ENCODE results near the gene CHPF. TPM values are rescaled to one million over a fixed set of nuclear protein-coding genes. Genes with fewer than 3 reads are reported as not detected.
A peak's percentile ranks its signal among the peaks of the same experiment; 100 is the strongest.

Gene CHPF
- total RNA-seq, 1 experiment from 2014 or later: 139 TPM

DNA sequence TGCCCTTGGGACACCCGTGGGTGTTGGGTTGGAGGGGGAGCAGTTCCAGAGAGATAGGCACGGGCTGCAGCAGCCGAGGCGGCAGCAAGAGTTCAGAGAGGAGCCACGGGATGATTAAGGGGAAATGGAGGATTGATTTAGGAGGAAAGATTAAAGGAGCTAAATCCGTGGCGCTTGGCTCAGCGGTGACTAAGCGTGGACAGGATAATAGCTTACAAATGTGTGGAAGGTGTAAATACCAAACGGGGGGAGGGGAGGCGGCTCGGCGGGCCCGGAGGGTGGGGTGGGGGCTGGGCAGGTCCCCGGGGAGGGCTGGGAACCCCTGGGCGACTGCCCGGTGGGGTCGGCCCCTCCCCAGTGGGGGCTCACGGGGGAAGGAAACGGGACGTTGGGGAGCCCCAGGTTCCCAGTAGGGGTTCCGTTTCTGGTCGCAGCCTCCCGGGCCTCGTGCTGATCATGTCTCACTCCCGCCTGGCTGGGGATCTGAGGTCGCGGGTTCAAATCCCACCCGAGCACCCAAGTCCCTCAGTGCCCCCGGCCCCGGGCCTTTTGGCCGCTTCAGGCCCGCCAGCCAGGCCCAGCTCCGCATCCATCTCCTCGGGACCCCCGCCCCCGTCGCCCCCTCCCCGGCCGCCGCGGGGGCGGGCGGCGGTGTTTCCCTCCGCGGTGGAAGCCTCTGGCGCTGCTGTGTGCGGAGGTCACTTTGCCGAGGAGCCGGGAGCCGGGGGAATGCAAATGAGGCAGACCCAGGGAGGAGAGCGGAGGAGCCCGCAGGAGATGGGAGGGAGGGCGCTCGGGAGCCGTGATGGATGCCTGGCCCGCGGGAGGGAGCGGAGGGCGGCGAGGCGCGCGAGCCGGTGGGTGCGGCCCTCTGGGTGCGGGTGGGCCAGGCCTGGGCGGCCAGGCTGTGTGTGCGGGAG, 21.2 kb downstream of the CHPF start:
- CTCF ChIA-PET: interaction anchor here (0.6 to 1.3 kb wide), 9 partner anchors 8 to 134 kb away, joined by 3 to 22 read pairs (median 4); a partner anchor contains a TSS
- POLR2A ChIA-PET (ENCODE audit: unreplicated experiment): interaction anchor here (0.6 kb wide), 1 partner anchor 12 kb away, joined by 41 read pairs; no protein-coding TSS in a partner anchor

GRCh38 chr2:219521066-219521880, 22.3 kb downstream of the CHPF start:
- peak overlapping the region; percentile 52 for H2AFZ ChIP-seq (ENCODE audit: low read length)
- no peak overlapping the region for H3K27ac ChIP-seq (ENCODE audit: low read length)
- peak overlapping the region; percentile 44; the same call in 1 of the 2 replicates for H3K4me3 ChIP-seq (ENCODE audit: low read length)
- DNase-seq (peak; percentile 61), ATAC-seq (peak; percentile 79)
- ChIA-PET CTCF (interaction anchor here (0.6 to 1.3 kb wide), 10 partner anchors 9 to 133 kb away, joined by 3 to 22 read pairs (median 5); partner anchors contain the start of gene GMPPA), POLR2A (ENCODE audit: unreplicated experiment) (interaction anchor here (0.6 kb wide), 1 partner anchor 11 kb away, joined by 41 read pairs; no protein-coding TSS in a partner anchor)
- TF ChIP-seq EZH2phosphoT487 (IDR thresholded peaks at IDR 0.05; ENCODE audit: borderline replicate concordance, low read length) (no peak), EZH2 (IDR thresholded peaks at IDR 0.05; ENCODE audit: low read length, unreplicated experiment) (no peak)
- TF ChIP-seq, protein P1, sequence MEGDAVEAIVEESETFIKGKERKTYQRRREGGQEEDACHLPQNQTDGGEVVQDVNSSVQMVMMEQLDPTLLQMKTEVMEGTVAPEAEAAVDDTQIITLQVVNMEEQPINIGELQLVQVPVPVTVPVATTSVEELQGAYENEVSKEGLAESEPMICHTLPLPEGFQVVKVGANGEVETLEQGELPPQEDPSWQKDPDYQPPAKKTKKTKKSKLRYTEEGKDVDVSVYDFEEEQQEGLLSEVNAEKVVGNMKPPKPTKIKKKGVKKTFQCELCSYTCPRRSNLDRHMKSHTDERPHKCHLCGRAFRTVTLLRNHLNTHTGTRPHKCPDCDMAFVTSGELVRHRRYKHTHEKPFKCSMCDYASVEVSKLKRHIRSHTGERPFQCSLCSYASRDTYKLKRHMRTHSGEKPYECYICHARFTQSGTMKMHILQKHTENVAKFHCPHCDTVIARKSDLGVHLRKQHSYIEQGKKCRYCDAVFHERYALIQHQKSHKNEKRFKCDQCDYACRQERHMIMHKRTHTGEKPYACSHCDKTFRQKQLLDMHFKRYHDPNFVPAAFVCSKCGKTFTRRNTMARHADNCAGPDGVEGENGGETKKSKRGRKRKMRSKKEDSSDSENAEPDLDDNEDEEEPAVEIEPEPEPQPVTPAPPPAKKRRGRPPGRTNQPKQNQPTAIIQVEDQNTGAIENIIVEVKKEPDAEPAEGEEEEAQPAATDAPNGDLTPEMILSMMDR (conservative IDR thresholded peaks at IDR 0.05; ENCODE audit: low read depth, low read length): peak; percentile 91
- H3K9me3 ChIP-seq (ENCODE audit: low read length): no peaks in the 10 kb centered on the region
- H3F3A ChIP-seq (ENCODE audit: low read length, unreplicated experiment): no peaks in the 10 kb centered on the region
- H3K4me1 ChIP-seq (ENCODE audit: insufficient read depth, low read length): peaks cover 14% of the 10 kb centered on the region
- H3K9ac ChIP-seq (ENCODE audit: low read length): no peak overlapping the region
- no peaks in the 10 kb centered on the region for H3K9me2 ChIP-seq (replicated peaks; ENCODE audit: low read length)
- BruUV-seq (replicated peaks): no TSS peak
- no peaks in the 10 kb centered on the region for H3K27me3 ChIP-seq (ENCODE audit: low read length)
- peak overlapping the region; percentile 77 for H3K4me2 ChIP-seq (ENCODE audit: low read length)
- H3K36me3 ChIP-seq (ENCODE audit: low read depth, low read length): no peaks in the 10 kb centered on the region
- no peaks in the 10 kb centered on the region for H4K20me1 ChIP-seq (ENCODE audit: low read length)
- no peaks in the 10 kb centered on the region for H3K79me2 ChIP-seq (ENCODE audit: low read length)
- intact Hi-C loops (cut with micrococcal nuclease): no loop called here

More for the DNA sequence above, 21.2 kb downstream of the CHPF start:
- Histone ChIP-seq H3K4me1 (ENCODE audit: insufficient read depth, low read length) (peaks cover 14% of the 10 kb centered on the region), H3K36me3 (ENCODE audit: low read depth, low read length) (no peaks in the 10 kb centered on the region), H3K9ac (ENCODE audit: low read length) (no peak overlapping the region), H3K27me3 (ENCODE audit: low read length) (no peaks in the 10 kb centered on the region), H3K9me3 (ENCODE audit: low read length) (no peaks in the 10 kb centered on the region), H3K79me2 (ENCODE audit: low read length) (no peaks in the 10 kb centered on the region), H2AFZ (ENCODE audit: low read length) (peak overlapping the region; percentile 52), H3K4me2 (ENCODE audit: low read length) (peak overlapping the region; percentile 77), H3K27ac (ENCODE audit: low read length) (no peak overlapping the region), H3K9me2 (replicated peaks; ENCODE audit: low read length) (no peaks in the 10 kb centered on the region), H3K4me3 (ENCODE audit: low read length) (no peak overlapping the region; the same call in 1 of the 2 replicates), H3F3A (ENCODE audit: low read length, unreplicated experiment) (no peaks in the 10 kb centered on the region), H4K20me1 (ENCODE audit: low read length) (no peaks in the 10 kb centered on the region)
- peak; percentile 51 for DNase-seq
- TF ChIP-seq EZH2 (IDR thresholded peaks at IDR 0.05; ENCODE audit: low read length, unreplicated experiment): no peak
- TF ChIP-seq EZH2phosphoT487 (IDR thresholded peaks at IDR 0.05; ENCODE audit: borderline replicate concordance, low read length): no peak
- TF ChIP-seq, protein P1 (conservative IDR thresholded peaks at IDR 0.05; ENCODE audit: low read depth, low read length): no peak
- BruUV-seq (replicated peaks): no TSS peak
- intact Hi-C loops (cut with micrococcal nuclease): no loop called here
- ATAC-seq: peak; percentile 38

All from PC-3 (cell line).